ENCODE data around the gene CCL11.

The CCL11 gene

GRCh38 chr17:34243364-34244320 is 41.9 kb upstream of the CCL11 start:
- DNase-seq = no peak
- H3K27me3 Mint-ChIP-seq (ENCODE audit: low read depth, poor library complexity) = peaks cover 7% of the 10 kb centered on the region
- H3K36me3 Mint-ChIP-seq (ENCODE audit: low read depth) = no peaks in the 10 kb centered on the region
- no peak for TF ChIP-seq CTCF (IDR thresholded peaks at IDR 0.05)
- no peak overlapping the region for H3K27ac Mint-ChIP-seq
- no peaks in the 10 kb centered on the region for H3K4me1 Mint-ChIP-seq
- no peak overlapping the region for H3K4me3 Mint-ChIP-seq
- H3K9me3 Mint-ChIP-seq = no peaks in the 10 kb centered on the region

GRCh38 chr17:34245351-34245905 is 40.1 kb upstream of the CCL11 start:
- no peak for DNase-seq
- TF ChIP-seq CTCF (IDR thresholded peaks at IDR 0.05) = no peak
- Mint-ChIP-seq H3K36me3 (ENCODE audit: low read depth) (no peaks in the 10 kb centered on the region), H3K4me1 (no peaks in the 10 kb centered on the region), H3K9me3 (no peaks in the 10 kb centered on the region), H3K4me3 (no peak overlapping the region), H3K27me3 (ENCODE audit: low read depth, poor library complexity) (peaks cover 7% of the 10 kb centered on the region), H3K27ac (no peak overlapping the region)

- Mint-ChIP-seq H3K27me3 (ENCODE audit: low read depth, poor library complexity) (peaks cover 10% of the 10 kb centered on the region), H3K27ac (no peak overlapping the region), H3K36me3 (ENCODE audit: low read depth) (no peaks in the 10 kb centered on the region), H3K4me3 (no peak overlapping the region), H3K4me1 (no peaks in the 10 kb centered on the region), H3K9me3 (no peaks in the 10 kb centered on the region)
- no peak for TF ChIP-seq CTCF (IDR thresholded peaks at IDR 0.05)
- DNase-seq = no peak
Observed at GRCh38 chr17:34246446-34246845, 39.1 kb upstream of the CCL11 start.

GRCh38 chr17:34246881-34247280 is 38.7 kb upstream of the CCL11 start:
- no peaks in the 10 kb centered on the region for H3K9me3 Mint-ChIP-seq
- no peak overlapping the region for H3K4me3 Mint-ChIP-seq
- H3K27me3 Mint-ChIP-seq (ENCODE audit: low read depth, poor library complexity) = peaks cover 10% of the 10 kb centered on the region
- H3K4me1 Mint-ChIP-seq = peaks cover 2% of the 10 kb centered on the region
- no peaks in the 10 kb centered on the region for H3K36me3 Mint-ChIP-seq (ENCODE audit: low read depth)
- TF ChIP-seq CTCF (IDR thresholded peaks at IDR 0.05) = no peak
- DNase-seq = no peak
- H3K27ac Mint-ChIP-seq = no peak overlapping the region

- H3K4me1 Mint-ChIP-seq = peaks cover 11% of the 10 kb centered on the region
- no peak for DNase-seq
- no peak for TF ChIP-seq CTCF (IDR thresholded peaks at IDR 0.05)
- peaks cover 15% of the 10 kb centered on the region for H3K27me3 Mint-ChIP-seq (ENCODE audit: low read depth, poor library complexity)
- no peak overlapping the region for H3K4me3 Mint-ChIP-seq
- no peaks in the 10 kb centered on the region for H3K9me3 Mint-ChIP-seq
- H3K27ac Mint-ChIP-seq = no peak overlapping the region
- no peaks in the 10 kb centered on the region for H3K36me3 Mint-ChIP-seq (ENCODE audit: low read depth)
Observed at GRCh38 chr17:34248511-34249024, 37.0 kb upstream of the CCL11 start.

Data from nephron progenitor cell (in vitro differentiated cells).